Activated T-cell treated with anti-CD3 and anti-CD28 coated beads for 4 hours (primary cell): ENCODE results near the gene DPM3.
"Not testable (repeated sequence)": the region's sequence is repeated elsewhere in the genome, so short reads cannot be mapped to it uniquely, and the experiment has no call there.

Experiments used
- DNase-seq: peaks from one replicate; pipeline ENCODE4 v3.0.0-alpha.2; 2020

DPM3 gene

DNA sequence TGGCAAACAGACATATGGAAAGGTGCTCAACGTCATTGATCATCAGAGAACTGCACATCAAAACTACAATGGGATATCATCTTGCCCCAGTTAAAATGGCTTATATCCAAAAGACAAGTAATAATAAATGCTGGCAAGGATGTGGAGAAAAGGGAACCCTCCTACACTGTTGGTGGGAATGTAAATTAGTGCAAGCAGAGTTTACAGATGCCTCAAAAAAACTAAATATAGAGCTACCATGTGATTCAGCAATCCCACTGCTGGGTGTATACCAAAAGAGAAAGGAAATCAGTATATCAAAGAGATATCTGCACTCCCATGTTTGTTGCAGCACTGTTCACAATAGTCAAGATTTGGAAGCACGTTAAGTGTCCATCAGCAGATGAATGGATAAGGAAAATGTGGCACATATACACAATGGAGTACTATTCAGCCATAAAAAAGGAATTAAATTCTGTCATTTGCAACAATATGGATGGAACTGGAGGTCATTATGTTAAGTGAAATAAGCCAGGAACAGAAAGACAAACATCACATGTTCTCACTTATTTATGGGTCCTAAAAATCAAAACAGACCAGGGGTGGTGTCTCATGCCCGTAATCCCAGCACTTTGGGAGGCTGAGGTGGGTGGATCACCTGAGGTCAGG, 15.8 kb upstream of the DPM3 start:
- not testable (repeated sequence) for DNase-seq

DNA sequence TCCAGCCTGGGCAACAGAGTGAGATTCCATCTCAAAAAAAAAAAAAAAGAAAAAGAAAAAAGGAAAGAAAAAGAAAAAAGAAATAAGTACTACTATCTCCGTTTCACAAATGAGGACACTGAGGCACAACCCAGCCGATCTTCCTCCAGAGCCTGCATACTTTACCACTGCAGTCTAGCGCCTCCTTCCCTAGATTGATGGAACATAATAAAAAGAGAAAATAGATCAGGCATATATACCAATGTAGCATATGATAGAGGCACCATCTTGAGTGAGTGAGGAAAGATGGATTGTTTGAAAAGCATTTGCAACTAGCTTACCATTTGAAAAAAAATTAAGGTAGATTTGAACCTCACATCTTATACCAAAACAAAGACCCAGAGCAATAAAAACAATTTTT, 5.2 kb upstream of the DPM3 start:
- DNase-seq = no peak

DNA sequence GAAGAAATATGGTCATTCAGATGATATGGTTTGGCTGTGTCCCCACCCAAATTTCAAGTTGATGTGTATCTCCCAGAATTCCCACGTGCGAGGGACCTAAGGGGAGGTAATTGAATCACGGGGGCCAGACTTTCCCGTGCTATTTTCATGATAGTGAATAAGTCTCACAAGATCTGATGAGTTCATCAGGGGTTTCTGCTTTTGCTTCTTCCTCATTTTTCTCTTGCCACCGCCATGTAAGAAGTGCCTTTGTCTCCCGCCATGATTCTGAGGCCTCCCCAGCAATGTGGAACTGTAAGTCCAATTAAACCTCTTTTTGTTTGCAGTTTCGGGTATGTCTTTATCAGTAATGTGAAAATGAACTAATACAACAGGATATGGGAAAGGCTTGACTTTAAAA, 1.4 kb upstream of the DPM3 start:
- no peak for DNase-seq

DNA sequence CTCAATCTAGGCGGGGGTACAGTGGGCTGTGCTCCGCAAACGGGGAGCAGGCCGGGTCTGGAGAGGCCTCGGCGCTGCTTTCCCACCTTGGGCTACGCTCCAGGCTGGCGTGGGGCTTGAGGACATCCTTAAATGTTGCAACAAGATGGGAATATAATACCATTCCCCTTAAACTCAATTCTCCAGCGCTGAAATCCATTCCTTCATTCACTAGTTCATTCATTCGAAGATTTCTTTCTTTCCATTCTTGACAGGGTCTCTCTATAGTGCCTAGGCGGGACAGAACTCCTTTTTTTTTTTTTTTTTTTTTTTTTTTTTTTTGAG, 261 bp upstream of the DPM3 start:
- DNase-seq = no peak

DNA sequence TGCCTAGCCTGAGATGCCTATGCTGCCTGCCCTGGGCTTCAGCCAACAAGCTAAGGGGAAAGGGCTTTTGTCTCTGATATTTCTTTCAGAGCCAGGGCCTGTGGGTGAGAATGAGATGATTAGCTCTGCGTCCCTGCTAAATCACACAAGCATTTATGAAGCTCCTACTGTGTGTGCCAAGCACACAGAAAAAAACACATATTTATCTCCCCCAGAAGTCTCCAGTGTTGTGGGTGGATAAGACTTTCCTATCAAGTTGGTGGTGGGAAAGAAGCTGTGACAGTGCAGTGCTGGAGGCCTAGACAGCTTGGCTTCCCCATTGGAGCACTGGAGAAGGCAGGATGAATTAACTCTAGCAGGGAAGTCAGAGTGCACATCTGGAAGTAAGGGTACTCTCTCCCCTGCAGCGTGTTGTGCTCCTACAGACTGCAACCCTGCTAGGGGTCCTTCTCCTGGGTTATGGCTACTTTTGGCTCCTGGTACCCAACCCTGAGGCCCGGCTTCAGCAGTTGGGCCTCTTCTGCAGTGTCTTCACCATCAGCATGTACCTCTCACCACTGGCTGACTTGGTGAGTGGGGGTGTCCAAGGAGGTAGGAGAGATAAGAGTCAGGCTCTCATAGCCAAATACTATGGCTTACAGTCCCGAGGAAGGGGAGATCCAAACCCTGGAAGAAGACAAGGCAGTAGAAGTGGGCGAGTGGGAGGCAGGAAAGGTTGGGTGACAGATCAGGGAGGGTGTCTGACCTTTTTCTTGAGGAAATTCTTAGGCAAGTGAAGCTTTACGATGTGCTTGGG, 3.0 kb downstream of the DPM3 start:
- DNase-seq = no peak

DNA sequence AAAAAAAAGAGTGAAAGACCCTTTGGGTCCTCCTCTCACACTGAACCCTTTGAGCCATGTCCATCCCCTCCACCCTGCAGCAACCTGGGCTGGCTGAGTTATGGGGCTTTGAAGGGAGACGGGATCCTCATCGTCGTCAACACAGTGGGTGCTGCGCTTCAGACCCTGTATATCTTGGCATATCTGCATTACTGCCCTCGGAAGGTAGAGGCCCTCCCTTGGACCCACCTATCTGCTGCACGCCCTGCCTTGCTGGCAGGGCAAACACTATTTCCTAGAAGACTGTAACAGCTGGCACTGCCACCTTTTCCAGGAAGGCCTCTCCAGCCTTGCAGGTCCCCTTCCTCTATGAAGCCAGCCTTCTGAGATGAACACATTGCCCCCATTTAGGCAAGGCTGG, 3.6 kb downstream of the DPM3 start:
- DNase-seq = no peak

DNA sequence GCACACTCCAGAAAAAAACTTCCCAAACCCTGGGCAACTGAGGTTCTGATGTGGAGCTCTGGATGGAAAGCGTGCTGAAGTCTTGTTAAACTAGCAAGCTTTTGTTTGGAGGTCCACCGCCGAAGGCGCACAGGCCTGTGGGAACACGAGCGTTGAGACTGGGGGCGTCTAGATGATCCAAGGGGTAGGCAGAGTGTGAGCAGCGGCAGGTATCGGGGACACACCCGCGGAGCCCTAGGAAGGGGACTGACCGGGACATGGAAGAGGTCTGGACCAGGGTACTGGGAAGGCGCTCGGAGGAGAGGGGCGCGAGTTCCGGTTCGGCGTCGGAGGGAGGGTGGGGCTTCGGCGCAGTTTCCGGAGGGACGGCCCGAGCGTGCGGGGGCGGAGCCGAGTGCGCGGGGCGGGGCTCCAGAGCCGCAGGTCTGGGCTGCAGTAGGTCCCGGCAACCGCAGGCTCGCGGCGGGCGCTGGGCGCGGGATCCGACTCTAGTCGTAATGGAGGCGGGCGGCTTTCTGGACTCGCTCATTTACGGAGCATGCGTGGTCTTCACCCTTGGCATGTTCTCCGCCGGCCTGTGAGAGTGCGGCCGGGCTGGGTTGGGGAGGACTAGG, 4.8 kb downstream of the DPM3 start, which contains the start of gene SLC50A1:
Gene SLC50A1 (plus strand): TSS at position 438 of the 614 bp plus-strand sequence. CDS start 60 bp downstream, at position 498.
- DNase-seq = peak; percentile 86

DNA sequence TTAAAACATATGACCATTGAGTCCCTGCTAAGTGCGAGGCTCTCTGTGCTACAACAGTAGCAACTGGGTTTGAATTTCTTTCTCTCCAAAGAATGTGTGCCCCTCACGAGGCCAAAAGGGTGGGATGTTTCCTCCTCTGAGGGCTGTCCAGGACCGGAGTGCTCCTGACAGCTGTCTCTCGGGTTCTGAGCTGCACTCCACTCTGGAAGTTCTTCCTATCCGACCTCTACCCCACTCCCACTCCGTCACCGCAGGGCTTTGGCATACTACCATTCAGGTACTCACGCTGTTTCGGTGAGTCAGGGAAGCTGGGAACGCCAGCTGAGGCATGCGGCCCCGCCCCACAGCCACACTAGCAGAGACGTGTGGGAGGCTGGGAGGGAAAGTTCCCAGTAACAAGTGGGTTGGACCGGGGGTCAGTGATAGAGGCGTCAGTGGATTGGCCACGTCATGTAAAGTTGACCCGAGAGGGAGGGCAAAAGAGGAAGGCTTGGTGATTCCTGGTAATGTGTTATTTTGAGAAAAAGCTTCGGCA, 5.4 kb downstream of the DPM3 start:
- DNase-seq = peak; percentile 60

DNA sequence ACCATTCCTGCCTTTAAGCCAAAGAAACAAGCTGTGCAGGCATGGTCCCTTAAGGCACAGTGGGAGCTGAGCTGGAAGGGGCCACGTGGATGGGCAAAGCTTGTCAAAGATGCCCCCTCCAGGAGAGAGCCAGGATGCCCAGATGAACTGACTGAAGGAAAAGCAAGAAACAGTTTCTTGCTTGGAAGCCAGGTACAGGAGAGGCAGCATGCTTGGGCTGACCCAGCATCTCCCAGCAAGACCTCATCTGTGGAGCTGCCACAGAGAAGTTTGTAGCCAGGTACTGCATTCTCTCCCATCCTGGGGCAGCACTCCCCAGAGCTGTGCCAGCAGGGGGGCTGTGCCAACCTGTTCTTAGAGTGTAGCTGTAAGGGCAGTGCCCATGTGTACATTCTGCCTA, 6.0 kb downstream of the DPM3 start:
- DNase-seq = no peak

DNA sequence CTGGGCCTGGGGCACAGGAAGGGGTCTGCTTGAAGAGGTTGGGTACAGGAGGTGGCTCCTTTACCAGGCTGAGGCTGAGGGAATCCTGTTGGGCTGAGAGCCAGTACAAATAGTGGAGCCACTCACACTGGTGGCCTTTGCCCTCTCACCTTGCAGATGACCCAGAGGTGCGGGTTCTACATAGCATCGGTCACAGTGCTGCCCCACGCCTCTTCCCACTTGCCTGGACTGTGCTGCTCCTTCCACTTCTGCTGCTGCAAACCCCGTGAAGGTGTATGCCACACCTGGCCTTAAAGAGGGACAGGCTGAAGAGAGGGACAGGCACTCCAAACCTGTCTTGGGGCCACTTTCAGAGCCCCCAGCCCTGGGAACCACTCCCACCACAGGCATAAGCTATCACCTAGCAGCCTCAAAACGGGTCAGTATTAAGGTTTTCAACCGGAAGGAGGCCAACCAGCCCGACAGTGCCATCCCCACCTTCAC, 6.5 kb downstream of the DPM3 start:
- DNase-seq = no peak

DNA sequence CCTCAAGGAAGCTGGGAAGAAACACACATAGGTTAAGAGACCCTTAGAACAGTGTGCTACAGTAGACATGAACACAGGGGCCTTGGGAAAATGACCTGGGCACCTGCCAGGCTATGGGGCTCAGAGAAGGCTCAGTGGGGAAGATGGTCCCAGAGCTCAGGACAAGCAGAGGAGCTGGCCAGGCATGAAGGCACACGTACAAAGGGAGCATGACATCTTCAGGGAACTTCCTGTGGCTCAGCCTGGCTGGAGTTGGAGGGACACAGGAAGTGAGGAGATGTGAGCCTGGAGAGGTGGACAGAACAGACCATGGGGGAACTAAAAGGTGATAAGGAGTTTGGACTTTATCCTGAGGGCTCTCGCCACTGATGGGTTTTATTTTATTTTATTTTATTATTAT, 8.5 kb downstream of the DPM3 start:
- no peak for DNase-seq

DNA sequence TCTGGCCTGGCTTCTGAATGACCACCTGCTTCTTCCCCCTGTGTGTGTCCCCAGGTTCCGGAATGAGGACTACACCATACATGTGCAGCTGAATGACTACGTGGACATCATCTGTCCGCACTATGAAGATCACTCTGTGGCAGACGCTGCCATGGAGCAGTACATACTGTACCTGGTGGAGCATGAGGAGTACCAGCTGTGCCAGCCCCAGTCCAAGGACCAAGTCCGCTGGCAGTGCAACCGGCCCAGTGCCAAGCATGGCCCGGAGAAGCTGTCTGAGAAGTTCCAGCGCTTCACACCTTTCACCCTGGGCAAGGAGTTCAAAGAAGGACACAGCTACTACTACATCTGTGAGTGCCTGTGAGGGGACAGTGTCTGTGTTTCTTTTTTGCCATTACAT, 9.0 kb downstream of the DPM3 start:
- DNase-seq = no peak

DNA sequence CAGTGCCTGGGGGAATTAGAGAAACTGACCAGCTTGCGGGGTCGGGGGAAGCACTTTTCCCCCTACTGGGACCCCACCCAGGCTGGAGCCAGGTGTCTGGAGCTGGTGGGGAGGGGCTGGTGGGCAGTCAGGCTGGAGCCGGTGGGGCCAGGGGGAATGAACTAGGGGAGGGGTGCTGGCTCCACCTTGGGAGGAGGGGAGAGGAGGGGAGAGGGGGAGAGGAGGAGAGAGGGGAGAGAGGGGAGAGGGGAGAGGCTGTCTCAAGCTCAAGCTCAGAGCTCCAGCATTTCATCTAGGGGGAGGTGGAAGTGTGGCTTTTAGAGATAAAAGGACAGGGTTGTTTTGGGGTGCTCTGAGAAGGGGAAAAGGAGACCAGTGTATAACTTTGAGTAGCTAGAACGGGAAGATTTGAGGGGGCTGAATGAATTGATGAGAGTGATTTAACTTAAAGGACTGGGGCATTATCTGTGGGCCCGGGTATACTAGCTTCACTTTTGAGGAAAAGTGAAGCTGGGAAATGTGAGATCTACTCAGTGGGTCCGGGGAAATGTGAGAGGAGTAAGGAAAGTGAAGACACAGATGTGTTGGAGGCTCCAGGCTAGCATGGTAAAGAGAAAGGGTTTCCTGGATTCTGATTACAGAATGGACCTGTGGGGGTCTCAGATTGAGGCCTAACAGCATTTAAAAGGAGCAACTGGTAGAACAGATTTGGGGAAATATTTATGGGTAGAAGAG, 9.9 kb downstream of the DPM3 start:
- DNase-seq = no peak

DNA sequence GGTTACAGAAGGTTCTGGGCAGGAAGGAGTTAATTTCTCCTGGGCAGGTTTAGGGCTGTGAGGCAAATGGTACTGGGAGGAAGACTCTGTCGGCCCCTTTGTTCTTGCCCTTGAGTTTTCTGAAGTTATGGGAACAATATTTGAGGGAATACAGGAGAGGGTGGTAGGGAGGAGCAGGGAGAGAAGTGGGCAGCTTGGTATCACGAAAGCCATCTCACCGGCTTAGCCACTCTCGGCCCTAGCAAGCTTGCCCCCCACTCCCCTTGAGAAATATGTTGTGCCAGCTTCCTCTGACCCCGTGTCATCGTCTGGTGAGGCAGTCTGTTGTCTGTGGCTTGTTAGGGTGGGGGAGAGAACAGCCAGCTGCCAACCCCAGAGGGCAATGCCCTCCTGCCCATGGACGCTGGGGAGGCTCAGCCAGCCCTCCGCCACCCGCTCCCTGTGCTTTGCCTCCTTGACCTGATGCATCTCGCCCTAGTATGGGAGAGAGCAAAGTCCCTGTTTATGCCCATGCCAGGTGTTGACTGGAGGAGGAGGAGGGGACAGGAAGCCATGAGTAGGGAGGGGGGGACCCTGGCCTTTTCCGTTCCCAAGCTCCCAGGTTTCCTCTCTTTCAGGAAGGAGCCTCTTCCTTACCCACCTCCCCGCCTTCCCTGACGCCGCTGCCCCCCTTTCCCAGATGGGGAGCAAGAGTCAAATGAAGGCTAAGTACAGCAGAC, 11.4 kb downstream of the DPM3 start:
- DNase-seq = no peak

DNA sequence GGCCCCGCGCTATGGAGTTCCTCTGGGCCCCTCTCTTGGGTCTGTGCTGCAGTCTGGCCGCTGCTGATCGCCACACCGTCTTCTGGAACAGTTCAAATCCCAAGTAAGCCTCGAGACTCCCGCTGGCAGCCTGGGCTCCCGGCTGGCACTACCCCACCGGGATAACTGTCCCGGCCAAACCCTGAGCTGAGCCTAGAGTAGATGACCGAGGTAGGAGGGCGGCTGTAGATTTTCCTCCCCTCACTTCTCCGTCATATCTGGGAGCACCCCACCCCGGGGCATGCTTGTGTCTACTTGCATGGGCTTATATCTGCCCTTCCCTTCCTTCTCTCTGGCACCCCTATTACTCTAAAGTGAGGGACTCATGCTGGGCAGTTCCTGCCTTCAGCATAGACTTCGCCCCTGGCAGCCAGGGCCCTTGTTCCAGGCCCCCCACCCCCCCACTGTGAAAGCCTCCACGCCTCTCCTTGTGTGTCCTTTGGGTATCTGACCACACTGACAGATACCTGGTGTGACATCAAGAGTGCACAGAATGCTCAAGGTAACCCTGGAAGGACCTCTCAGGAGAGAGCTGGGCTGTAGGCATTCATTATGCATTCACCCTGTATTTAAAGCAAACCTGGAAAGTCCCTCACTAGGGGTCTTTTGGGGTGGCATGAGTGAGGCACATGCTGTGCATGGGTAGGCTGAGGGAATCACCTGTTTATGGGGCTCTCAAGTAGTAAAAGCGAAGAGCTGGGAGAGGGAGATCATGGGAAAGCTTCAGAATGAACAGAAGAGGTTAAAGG, 12.2 kb downstream of the DPM3 start:
- DNase-seq = no peak

DNA sequence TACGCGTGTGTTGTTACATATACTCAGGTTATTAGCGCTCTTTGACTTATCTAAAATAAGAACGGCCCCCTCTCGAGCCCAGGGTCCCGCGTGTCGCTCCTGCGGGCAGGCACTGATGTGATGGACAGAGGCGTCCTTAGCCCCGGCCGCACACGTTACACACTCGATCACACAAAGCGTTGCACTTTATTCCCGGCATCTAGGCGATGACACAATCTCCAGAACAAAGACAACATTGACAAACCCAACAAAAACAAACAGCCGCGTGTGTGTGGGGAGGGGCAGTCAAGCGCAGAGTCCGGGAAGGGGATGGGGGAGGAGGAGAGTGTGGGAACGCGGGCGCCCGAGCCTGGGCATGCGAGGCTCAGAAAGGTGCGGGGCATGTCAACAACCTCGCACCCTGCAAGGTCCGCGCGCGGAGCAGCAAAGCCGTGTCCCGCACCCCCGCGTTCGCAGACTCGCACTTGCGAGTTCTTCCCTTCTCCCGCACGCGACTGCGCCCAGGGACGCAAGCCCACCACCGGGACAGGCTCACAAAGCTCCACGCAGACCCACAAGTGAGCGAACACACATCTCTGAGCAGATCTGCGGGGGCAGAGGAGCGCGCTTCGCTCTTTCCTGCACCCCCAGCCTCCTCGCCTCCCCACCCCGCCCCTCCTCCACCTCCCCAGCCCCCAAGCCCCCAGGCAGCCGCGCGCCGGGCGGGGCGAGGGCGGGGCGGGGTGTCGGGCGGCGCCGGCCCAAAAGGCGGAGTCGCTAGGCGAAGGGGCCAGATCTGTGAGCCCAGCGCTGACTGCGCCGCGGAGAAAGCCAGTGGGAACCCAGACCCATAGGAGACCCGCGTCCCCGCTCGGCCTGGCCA, 13.0 kb downstream of the DPM3 start, which contains the start of gene EFNA1:
Gene EFNA1 (plus strand): TSS at position 772 of the 862 bp plus-strand sequence. CDS start 102 bp downstream, outside the sequence.
- DNase-seq = peak; percentile 27

DNA sequence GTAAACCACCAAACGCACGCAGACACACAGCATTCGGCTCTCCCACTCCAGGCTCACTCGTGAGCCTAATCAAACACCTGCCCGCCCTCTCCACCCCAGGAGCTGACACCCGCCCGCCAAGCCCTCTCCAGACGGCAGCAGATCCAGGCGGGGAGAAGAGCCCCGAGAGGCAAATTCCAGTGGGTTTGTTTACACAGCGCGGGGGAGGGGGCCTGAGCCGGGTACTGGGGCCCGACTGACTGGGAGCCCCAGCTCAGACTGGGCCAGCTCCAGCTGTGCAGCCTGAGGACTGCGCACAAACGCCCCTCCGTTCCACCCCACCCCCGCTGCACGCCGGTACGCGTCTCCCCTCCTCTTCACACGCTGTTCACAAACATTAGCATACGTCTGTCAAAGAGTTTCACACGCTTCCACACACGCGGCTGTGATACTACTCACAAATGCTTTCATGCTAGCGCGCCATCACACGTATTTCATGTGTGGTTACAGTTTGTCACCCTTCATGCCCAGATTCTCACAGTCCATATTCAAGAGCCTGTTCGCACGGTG, 13.7 kb downstream of the DPM3 start:
- peak; percentile 16 for DNase-seq

DNA sequence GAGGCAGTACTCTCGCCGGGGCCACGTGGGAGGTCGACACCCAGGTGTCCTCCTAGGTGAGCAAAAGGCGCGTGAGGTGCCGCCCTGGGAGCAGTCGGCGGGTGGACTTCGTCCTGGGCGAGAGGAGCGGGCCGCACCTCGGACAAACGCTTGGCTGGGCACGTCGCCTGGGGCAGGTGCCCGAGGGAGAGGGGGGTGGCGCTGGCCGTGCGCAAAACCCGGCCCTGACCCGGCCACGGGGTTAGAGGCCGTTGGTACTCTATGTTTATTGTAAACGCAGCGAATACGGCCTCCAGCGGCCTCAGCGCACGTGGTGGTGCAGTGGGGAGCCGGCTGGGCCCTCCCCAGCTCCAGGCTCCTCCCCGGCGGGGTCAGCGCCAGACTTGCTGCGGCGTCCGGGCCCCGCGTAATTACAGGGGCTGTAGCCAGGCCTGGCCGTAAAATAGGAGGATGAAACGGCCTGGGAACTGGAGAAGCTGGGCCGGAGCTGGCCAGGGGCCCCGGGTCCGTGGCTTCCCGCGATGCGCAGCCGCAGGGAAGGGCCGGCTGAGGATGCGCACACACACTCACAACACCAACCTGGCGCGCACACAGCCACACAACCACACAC, 14.3 kb downstream of the DPM3 start:
- DNase-seq = no peak

DNA sequence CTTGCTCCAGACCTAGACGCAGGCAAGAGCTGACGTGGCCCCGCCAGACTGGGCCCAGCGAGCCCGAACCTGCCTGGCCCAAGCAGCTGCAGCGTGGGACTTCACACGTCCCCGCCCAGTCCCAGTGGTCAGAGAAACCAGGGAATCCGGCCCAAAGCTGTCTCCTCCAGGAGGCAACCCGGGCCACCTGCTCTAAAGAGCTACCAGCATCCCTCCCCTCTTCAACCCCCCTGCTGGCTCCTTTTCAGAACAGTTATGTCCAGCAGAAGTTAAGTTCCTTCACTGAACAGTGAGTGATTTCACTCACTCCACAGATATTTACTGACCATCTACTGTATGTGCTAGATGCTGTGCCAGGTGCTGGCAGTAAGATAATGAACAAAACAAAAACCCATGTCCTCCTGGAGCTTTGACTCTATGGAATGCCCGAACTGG, 14.8 kb downstream of the DPM3 start:
- no peak for DNase-seq
